H1 (cell line): ENCODE data around the gene AHSP. TPM values are rescaled to one million over a fixed set of nuclear protein-coding genes. Genes with fewer than 3 reads are reported as not detected.

Experiments used
- HDAC2 ChIP-seq, 2 experiments: fragments of 300-600 bp in 1 of 2; sonication (generic) in 1 of 2; IDR thresholded peaks; 2 replicates each; pipeline ENCODE4 v1.6.1; 2011 to 2012; ENCODE audit warnings: low read depth in 2 of 2, low read length in 2 of 2, mild to moderate bottlenecking in 2 of 2, moderate library complexity in 2 of 2, borderline replicate concordance in 1 of 2, inconsistent platforms in 1 of 2
- polyA plus RNA-seq, 7 experiments: library from polyadenylated mRNA; depleted of rRNA in 3 of 7; stranded (reverse) in 5 of 7; unstranded in 2 of 7; fragments of >200 nt in 5 of 7; fragments of 200-250 nt in 2 of 7; gene quantifications; 1 replicate in 5 of 7; 2 replicates in 1 of 7; 4 replicates in 1 of 7; pipeline versions ENCODE4 v1.2.1 to v1.2.3, GENCODE V29; 2011 to 2013; ENCODE audit warnings: missing spikeins in 2 of 7, mixed read lengths in 2 of 7
- total RNA-seq: library from RNA; stranded (reverse); fragmentation: NEBNext Ultra II Directional; extraction: Animal tissue kit (Norgen Biotek cat#: 25700); gene quantifications from 2 replicates; pipeline ENCODE4 v1.2.1, GENCODE V29; 2021

Gene AHSP
- total and polyA plus RNA-seq, 2 of the 8 experiments (the other 6 are each of a cell fraction or from before 2014, with no cell fraction given) = 0.91 to 15.3 TPM

- no peak for TF ChIP-seq HDAC2 (IDR thresholded peaks at IDR 0.05; ENCODE audit: borderline replicate concordance in 1 of 2, low read depth in 2 of 2, low read length in 2 of 2)
Measured at GRCh38 chr16:31513884-31514283, 13.8 kb upstream of the AHSP start (continued).
